ENCODE results near the gene LGALS9. TPM values are rescaled to one million over a fixed set of nuclear protein-coding genes. Genes with fewer than 3 reads are reported as not detected.

LGALS9 gene
- total and polyA plus RNA-seq, 2 experiments from 2014 or later = 0.48 to 0.73 TPM

DNA sequence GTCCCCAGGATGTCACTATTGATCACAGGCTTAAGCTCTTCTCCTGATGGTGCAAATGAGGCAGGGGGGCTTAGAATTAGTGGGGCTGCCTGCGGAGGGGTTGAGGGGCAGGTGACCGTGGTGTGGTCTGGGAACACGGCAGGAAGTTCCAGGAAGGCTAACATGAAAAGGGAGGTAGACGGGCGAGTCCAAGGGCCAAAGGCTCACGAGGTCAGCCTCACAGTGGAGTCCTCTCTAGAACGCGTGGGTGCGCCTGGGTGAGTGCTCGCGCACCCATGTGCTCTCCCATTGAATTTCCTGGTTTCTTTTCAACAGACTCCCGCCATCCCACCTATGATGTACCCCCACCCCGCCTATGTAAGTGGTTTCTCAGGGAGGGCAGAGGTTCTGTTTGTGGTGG is 15.2 kb downstream of the LGALS9 start (continued):
- TF ChIP-seq, protein P1, sequence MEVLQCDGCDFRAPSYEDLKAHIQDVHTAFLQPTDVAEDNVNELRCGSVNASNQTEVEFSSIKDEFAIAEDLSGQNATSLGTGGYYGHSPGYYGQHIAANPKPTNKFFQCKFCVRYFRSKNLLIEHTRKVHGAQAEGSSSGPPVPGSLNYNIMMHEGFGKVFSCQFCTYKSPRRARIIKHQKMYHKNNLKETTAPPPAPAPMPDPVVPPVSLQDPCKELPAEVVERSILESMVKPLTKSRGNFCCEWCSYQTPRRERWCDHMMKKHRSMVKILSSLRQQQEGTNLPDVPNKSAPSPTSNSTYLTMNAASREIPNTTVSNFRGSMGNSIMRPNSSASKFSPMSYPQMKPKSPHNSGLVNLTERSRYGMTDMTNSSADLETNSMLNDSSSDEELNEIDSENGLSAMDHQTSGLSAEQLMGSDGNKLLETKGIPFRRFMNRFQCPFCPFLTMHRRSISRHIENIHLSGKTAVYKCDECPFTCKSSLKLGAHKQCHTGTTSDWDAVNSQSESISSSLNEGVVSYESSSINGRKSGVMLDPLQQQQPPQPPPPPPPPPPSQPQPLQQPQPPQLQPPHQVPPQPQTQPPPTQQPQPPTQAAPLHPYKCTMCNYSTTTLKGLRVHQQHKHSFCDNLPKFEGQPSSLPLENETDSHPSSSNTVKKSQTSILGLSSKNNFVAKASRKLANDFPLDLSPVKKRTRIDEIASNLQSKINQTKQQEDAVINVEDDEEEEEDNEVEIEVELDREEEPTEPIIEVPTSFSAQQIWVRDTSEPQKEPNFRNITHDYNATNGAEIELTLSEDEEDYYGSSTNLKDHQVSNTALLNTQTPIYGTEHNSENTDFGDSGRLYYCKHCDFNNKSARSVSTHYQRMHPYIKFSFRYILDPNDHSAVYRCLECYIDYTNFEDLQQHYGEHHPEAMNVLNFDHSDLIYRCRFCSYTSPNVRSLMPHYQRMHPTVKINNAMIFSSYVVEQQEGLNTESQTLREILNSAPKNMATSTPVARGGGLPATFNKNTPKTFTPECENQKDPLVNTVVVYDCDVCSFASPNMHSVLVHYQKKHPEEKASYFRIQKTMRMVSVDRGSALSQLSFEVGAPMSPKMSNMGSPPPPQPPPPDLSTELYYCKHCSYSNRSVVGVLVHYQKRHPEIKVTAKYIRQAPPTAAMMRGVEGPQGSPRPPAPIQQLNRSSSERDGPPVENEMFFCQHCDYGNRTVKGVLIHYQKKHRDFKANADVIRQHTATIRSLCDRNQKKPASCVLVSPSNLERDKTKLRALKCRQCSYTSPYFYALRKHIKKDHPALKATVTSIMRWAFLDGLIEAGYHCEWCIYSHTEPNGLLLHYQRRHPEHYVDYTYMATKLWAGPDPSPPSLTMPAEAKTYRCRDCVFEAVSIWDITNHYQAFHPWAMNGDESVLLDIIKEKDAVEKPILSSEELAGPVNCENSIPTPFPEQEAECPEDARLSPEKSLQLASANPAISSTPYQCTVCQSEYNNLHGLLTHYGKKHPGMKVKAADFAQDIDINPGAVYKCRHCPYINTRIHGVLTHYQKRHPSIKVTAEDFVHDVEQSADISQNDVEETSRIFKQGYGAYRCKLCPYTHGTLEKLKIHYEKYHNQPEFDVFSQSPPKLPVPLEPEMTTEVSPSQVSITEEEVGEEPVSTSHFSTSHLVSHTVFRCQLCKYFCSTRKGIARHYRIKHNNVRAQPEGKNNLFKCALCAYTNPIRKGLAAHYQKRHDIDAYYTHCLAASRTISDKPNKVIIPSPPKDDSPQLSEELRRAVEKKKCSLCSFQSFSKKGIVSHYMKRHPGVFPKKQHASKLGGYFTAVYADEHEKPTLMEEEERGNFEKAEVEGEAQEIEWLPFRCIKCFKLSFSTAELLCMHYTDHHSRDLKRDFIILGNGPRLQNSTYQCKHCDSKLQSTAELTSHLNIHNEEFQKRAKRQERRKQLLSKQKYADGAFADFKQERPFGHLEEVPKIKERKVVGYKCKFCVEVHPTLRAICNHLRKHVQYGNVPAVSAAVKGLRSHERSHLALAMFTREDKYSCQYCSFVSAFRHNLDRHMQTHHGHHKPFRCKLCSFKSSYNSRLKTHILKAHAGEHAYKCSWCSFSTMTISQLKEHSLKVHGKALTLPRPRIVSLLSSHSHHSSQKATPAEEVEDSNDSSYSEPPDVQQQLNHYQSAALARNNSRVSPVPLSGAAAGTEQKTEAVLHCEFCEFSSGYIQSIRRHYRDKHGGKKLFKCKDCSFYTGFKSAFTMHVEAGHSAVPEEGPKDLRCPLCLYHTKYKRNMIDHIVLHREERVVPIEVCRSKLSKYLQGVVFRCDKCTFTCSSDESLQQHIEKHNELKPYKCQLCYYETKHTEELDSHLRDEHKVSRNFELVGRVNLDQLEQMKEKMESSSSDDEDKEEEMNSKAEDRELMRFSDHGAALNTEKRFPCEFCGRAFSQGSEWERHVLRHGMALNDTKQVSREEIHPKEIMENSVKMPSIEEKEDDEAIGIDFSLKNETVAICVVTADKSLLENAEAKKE (CRISPR knock-in tag; IDR thresholded peaks at IDR 0.05) = no peak
- TF ChIP-seq, protein P2, sequence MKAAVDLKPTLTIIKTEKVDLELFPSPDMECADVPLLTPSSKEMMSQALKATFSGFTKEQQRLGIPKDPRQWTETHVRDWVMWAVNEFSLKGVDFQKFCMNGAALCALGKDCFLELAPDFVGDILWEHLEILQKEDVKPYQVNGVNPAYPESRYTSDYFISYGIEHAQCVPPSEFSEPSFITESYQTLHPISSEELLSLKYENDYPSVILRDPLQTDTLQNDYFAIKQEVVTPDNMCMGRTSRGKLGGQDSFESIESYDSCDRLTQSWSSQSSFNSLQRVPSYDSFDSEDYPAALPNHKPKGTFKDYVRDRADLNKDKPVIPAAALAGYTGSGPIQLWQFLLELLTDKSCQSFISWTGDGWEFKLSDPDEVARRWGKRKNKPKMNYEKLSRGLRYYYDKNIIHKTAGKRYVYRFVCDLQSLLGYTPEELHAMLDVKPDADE (IDR thresholded peaks at IDR 0.05) = no peak
- TF ChIP-seq ZNF114 (CRISPR knock-in tag; IDR thresholded peaks at IDR 0.05) (no peak), NANOG (IDR thresholded peaks at IDR 0.05; ENCODE audit: borderline replicate concordance) (no peak), CREB1 (CRISPR knock-in tag; IDR thresholded peaks at IDR 0.05; ENCODE audit: low read depth) (no peak)

GRCh38 chr17:27647765-27648164 is 16.8 kb downstream of the LGALS9 start:
- Mint-ChIP-seq H3K4me1 (peaks cover 16% of the 10 kb centered on the region), H3K27ac (no peak overlapping the region), H3K9me3 (no peaks in the 10 kb centered on the region; the same call in 2 of the 3 replicates), H3K4me3 (no peak overlapping the region), H3K27me3 (ENCODE audit: insufficient read depth, low read depth, poor library complexity) (peaks cover 11% of the 10 kb centered on the region), H3K36me3 (ENCODE audit: low read depth) (no peaks in the 10 kb centered on the region; the same call in 2 of the 3 replicates)
- H4K20me1 ChIP-seq (replicated peaks; ENCODE audit: insufficient read depth) = no peaks in the 10 kb centered on the region
- DNase-seq (ENCODE audit: low spot score) (no peak), ATAC-seq (no peak)
- no peak overlapping the region for H2AFZ ChIP-seq
- no peak overlapping the region for H3K27ac ChIP-seq (ENCODE audit: low read depth)
- no peaks in the 10 kb centered on the region for H3K4me1 ChIP-seq (ENCODE audit: insufficient read depth)
- no peaks in the 10 kb centered on the region for H3K9me2 ChIP-seq (ENCODE audit: insufficient read depth)
- H3K4me2 ChIP-seq = no peak overlapping the region
- no peaks in the 10 kb centered on the region for H3K79me2 ChIP-seq (replicated peaks; ENCODE audit: insufficient read depth)
- H3K4me3 ChIP-seq = no peak overlapping the region
- H3K36me3 ChIP-seq (ENCODE audit: insufficient read depth) = no peaks in the 10 kb centered on the region
- H3K27me3 ChIP-seq (ENCODE audit: insufficient read depth) = no peaks in the 10 kb centered on the region
- no peaks in the 10 kb centered on the region for H3F3A ChIP-seq (replicated peaks; ENCODE audit: low read depth)
- TF ChIP-seq CREB1 (CRISPR knock-in tag; IDR thresholded peaks at IDR 0.05; ENCODE audit: low read depth) (no peak), STAT1 (IDR thresholded peaks at IDR 0.05; ENCODE audit: unreplicated experiment) (no peak), EZH2phosphoT487 (IDR thresholded peaks at IDR 0.05; ENCODE audit: unreplicated experiment) (no peak), CTCF (conservative IDR thresholded peaks at IDR 0.05; ENCODE audit: low read depth in 2 of 2) (no peak), ZNF331 (CRISPR knock-in tag; IDR thresholded peaks at IDR 0.05; ENCODE audit: low read depth) (no peak)
- TF ChIP-seq, protein P2 (IDR thresholded peaks at IDR 0.05) = no peak
